Endothelial cell of umbilical vein (primary cell): ENCODE results near the gene CXorf49B.
"Not testable (repeated sequence)": the region's sequence is repeated elsewhere in the genome, so short reads cannot be mapped to it uniquely, and the experiment has no call there.

Experiments used
- POLR2A ChIP-seq: IDR thresholded peaks from 2 replicates; pipeline ENCODE4 v1.6.1; 2012; ENCODE audit warnings: low read depth, mild to moderate bottlenecking, control low read depth, low read length
- TF ChIP-seq, protein P1 (sequence below), 2 donors: IDR thresholded peaks; 1 replicate in 1 of 2; 2 replicates in 1 of 2; pipeline ENCODE4 v1.5.1; 2011; ENCODE audit warnings: low read length in 2 of 2, mild to moderate bottlenecking in 2 of 2, moderate library complexity in 2 of 2, control low read depth in 1 of 2, inconsistent platforms in 1 of 2, low read depth in 1 of 2; ENCODE audit not compliant: insufficient read depth in 1 of 2; ENCODE audit errors: extremely low read depth in 1 of 2
- TF ChIP-seq, protein P2 (sequence below): IDR thresholded peaks from 2 replicates; pipeline ENCODE4 v1.6.1; 2011; ENCODE audit not compliant: insufficient read depth, insufficient read length

GRCh38 chrX:71806450-71806849, 43.3 kb downstream of the CXorf49B start:
- TF ChIP-seq, protein P1, sequence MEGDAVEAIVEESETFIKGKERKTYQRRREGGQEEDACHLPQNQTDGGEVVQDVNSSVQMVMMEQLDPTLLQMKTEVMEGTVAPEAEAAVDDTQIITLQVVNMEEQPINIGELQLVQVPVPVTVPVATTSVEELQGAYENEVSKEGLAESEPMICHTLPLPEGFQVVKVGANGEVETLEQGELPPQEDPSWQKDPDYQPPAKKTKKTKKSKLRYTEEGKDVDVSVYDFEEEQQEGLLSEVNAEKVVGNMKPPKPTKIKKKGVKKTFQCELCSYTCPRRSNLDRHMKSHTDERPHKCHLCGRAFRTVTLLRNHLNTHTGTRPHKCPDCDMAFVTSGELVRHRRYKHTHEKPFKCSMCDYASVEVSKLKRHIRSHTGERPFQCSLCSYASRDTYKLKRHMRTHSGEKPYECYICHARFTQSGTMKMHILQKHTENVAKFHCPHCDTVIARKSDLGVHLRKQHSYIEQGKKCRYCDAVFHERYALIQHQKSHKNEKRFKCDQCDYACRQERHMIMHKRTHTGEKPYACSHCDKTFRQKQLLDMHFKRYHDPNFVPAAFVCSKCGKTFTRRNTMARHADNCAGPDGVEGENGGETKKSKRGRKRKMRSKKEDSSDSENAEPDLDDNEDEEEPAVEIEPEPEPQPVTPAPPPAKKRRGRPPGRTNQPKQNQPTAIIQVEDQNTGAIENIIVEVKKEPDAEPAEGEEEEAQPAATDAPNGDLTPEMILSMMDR (IDR thresholded peaks at IDR 0.05; ENCODE audit: extremely low read depth in 1 of 2, insufficient read depth in 1 of 2, low read depth in 1 of 2, low read length in 2 of 2) = not testable (repeated sequence)
- TF ChIP-seq POLR2A = not testable (repeated sequence)
- TF ChIP-seq, protein P2, sequence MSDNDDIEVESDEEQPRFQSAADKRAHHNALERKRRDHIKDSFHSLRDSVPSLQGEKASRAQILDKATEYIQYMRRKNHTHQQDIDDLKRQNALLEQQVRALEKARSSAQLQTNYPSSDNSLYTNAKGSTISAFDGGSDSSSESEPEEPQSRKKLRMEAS = not testable (repeated sequence)
